Neural cell (in vitro differentiated cells): Measurements from ENCODE around the gene MPHOSPH9.

Source experiments
- CTCF ChIP-seq: fragments of 450-650 bp; IDR thresholded peaks from 2 replicates; pipeline ENCODE4 v1.5.1; 2014; ENCODE audit warnings: antibody characterized with exemption, mild to moderate bottlenecking, moderate library complexity; ENCODE audit not compliant: poor library complexity, severe bottlenecking
- EZH2 ChIP-seq: fragments of 200-600, 300-800 bp; shearing (Covaris generic), sonication (generic); IDR thresholded peaks from 2 replicates; pipeline ENCODE4 v1.6.1; 2014; ENCODE audit warnings: antibody characterized with exemption, low read length, borderline replicate concordance, mild to moderate bottlenecking; ENCODE audit not compliant: insufficient read depth, poor library complexity, severe bottlenecking
- MXI1 ChIP-seq: fragments of 450-650 bp; conservative IDR thresholded peaks from 2 replicates; pipeline ENCODE4 v1.6.1; 2014; ENCODE audit warnings: antibody characterized with exemption, mild to moderate bottlenecking; ENCODE audit not compliant: poor library complexity, severe bottlenecking
- RAD21 ChIP-seq: fragments of 450-650 bp; conservative IDR thresholded peaks from 2 replicates; pipeline ENCODE4 v1.6.1; 2014; ENCODE audit warnings: antibody characterized with exemption, mild to moderate bottlenecking, moderate library complexity

DNA sequence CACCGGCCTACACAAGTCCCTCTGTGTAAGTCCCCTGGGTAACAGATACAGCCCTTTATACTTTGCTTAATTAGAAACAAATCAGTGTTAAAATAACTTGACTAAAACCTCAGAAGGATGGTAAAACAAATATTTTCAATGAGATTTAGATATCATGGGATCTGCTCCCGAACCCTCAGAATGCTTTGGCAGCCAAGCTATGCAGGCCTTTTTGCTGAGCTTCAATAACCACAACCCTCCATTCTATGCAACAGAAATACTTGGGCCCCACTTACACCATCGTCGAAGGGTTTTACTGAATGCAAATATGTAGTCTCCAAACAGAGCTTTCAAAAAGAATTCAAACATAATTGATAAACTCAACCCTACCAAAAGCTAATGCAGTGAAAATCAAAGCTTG, 52.8 kb downstream of the MPHOSPH9 start:
- TF ChIP-seq MXI1 (no peak), CTCF (no peak), EZH2 (no peak), RAD21 (no peak)
